ENCODE results near the gene MYRFL. TPM values are rescaled to one million over a fixed set of nuclear protein-coding genes. Genes with fewer than 3 reads are reported as not detected.
"Not testable (repeated sequence)": the region's sequence is repeated elsewhere in the genome, so short reads cannot be mapped to it uniquely, and the experiment has no call there.

MYRFL gene
- total and polyA plus RNA-seq, 9 donors, result 0.21 to 0.94 (median 0.41) TPM

DNA sequence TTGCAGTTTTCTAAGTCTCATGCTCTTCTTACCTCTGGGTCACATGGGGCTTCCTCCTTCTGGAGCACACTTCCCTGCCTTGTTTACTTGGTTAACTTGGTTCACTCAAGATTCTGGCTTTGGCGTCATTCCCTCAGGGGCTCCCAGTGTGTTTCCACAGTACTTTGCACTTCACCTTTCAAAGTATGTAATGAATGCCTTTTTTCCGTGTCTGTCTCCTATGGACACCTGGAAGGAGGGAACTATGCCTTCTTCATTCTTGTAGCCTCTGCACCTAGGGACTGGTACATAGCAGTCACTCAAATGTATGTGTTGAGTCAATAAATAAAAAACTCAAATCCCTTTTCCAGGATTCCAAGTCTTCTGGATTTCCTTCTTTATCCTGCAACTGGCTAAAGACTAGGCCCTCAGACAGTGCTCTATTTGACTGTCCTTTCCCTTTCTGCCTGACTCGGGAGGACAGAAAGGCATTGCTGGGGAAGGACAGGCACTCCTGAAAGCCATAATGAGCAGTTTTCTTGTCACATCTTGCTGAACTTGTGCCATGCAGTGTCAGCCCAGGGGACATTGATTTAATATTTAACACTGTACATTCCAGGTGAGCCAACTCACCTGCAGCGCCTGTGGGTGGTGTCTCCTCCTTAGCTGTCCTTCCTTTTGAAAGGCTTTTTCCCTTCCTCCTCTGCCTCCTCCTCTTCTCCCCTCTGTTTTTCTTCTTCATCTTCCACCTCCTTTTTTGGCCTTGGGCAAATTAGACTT is 12.8 kb downstream of the MYRFL start:
- Histone ChIP-seq H3K27ac (ENCODE audit: low read length) (no peak overlapping the region), H3K4me3 (ENCODE audit: low read length) (no peak overlapping the region), H3K4me1 (ENCODE audit: control insufficient read depth, insufficient read depth, low read length) (no peaks in the 10 kb centered on the region), H3K36me3 (ENCODE audit: control insufficient read depth, insufficient read depth, low read length) (no peaks in the 10 kb centered on the region), H3K9me3 (replicated peaks; ENCODE audit: control insufficient read depth, low read depth, low read length) (no peaks in the 10 kb centered on the region), H3K27me3 (ENCODE audit: control insufficient read depth, insufficient read depth, low read length) (no peaks in the 10 kb centered on the region)
- 78% methylated on average over 2 of the region's 4 CpGs for WGBS (ENCODE audit: insufficient coverage)
- no peak for DNase-seq

DNA sequence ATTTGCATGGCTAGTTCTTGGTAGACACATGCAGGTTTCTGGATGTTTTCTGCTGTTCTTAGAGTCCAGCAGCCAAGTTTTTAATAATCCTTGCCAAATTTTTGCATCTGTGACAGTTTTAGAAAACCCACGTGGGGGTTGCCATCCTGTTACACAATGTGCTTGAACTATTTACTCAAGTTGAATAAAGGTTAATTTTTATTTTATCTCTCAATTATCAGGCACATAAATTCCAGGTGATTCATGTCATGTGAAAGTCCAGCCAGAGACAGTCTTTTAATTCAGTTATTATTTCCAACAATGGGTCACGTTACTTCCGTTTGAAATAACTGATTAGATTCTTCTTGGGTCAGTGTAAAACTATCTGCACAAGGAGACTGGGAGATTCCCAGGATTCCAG is 15.7 kb downstream of the MYRFL start:
- Histone ChIP-seq H3K27me3 (ENCODE audit: control insufficient read depth, insufficient read depth, low read length) (no peaks in the 10 kb centered on the region), H3K36me3 (ENCODE audit: control insufficient read depth, insufficient read depth, low read length) (no peaks in the 10 kb centered on the region), H3K4me1 (ENCODE audit: control insufficient read depth, insufficient read depth, low read length) (no peaks in the 10 kb centered on the region), H3K9me3 (replicated peaks; ENCODE audit: control insufficient read depth, low read depth, low read length) (no peaks in the 10 kb centered on the region), H3K27ac (ENCODE audit: low read length) (no peak overlapping the region), H3K4me3 (ENCODE audit: low read length) (no peak overlapping the region)
- DNase-seq, result no peak
- no CpG with 5 or more reads among the region's 3 CpGs for WGBS (ENCODE audit: insufficient coverage)

DNA sequence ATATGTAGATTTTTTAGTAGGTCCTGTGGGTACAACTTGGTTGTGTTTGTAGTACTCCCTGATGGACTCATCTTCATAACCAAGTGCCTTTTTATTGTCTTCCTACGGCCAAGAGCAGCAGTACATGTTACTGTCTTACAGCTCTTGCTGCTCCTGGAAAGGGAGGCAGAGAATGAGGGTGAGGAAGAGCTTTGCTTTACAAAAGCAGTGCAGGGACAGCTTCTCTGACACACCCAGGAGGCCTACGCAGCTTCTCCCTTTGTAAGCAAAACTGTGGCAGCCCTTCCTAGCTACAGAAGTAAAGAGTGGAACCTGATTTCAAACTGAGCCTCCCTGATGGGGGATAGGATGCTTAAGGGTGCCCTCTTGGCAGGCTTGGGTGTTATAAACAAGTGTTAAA is 18.6 kb downstream of the MYRFL start:
- H3K27ac ChIP-seq (ENCODE audit: low read length), result no peak overlapping the region
- WGBS (ENCODE audit: insufficient coverage), result 40% methylated on average over 1 of the region's 2 CpGs
- DNase-seq, result no peak
- H3K9me3 ChIP-seq (replicated peaks; ENCODE audit: control insufficient read depth, low read depth, low read length), result no peaks in the 10 kb centered on the region
- no peaks in the 10 kb centered on the region for H3K36me3 ChIP-seq (ENCODE audit: control insufficient read depth, insufficient read depth, low read length)
- H3K4me3 ChIP-seq (ENCODE audit: low read length), result no peak overlapping the region
- H3K4me1 ChIP-seq (ENCODE audit: control insufficient read depth, insufficient read depth, low read length), result no peaks in the 10 kb centered on the region
- H3K27me3 ChIP-seq (ENCODE audit: control insufficient read depth, insufficient read depth, low read length), result no peaks in the 10 kb centered on the region

DNA sequence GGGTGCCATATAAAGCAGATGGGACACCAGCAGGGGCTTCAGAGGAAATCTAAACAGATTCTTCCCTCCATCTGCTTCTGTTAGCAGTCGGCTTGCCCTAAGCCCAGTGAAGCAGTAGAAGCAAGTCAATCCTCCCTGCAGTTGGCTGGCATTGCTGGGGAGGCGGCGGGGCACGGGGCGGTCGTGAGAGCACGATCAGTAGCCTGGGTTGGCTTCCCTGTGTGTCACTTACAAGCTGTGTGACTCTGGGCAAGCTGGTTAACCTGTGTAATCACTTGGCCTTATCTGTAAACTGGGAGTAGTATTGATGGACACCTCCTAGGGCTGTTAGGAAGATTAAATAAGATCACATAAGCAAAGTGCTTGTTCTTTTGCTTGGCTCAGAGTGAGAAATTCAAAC is 19.4 kb downstream of the MYRFL start:
- Histone ChIP-seq H3K9me3 (replicated peaks; ENCODE audit: control insufficient read depth, low read depth, low read length) (no peaks in the 10 kb centered on the region), H3K4me1 (ENCODE audit: control insufficient read depth, insufficient read depth, low read length) (no peaks in the 10 kb centered on the region), H3K36me3 (ENCODE audit: control insufficient read depth, insufficient read depth, low read length) (no peaks in the 10 kb centered on the region), H3K4me3 (ENCODE audit: low read length) (no peak overlapping the region), H3K27ac (ENCODE audit: low read length) (no peak overlapping the region), H3K27me3 (ENCODE audit: control insufficient read depth, insufficient read depth, low read length) (no peaks in the 10 kb centered on the region)
- 90% methylated on average over 7 of the region's 7 CpGs for WGBS (ENCODE audit: insufficient coverage)
- no peak for DNase-seq

DNA sequence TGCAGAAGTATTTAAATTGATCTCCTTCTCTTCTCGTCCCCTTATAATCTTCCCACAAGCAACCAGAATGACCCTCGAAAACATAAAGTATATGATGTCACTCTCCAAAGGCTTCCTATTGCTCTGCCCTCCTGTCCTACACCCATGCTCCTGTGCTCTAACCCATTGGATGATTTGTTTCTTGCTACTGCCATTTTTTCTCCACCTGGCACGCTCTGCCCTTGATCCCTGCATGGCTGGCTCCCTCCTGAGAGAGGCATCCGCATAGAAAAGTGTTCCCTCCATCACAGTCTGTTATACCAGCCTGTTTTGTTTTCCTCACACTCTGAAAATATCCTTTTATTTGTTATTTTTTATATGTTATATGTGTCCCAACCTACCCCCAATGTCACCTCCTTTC is 19.8 kb downstream of the MYRFL start:
- no peak for DNase-seq
- H3K9me3 ChIP-seq (replicated peaks; ENCODE audit: control insufficient read depth, low read depth, low read length), result no peaks in the 10 kb centered on the region
- 78% methylated on average over 1 of the region's 4 CpGs for WGBS (ENCODE audit: insufficient coverage)
- no peaks in the 10 kb centered on the region for H3K27me3 ChIP-seq (ENCODE audit: control insufficient read depth, insufficient read depth, low read length)
- no peaks in the 10 kb centered on the region for H3K36me3 ChIP-seq (ENCODE audit: control insufficient read depth, insufficient read depth, low read length)
- no peaks in the 10 kb centered on the region for H3K4me1 ChIP-seq (ENCODE audit: control insufficient read depth, insufficient read depth, low read length)
- no peak overlapping the region for H3K27ac ChIP-seq (ENCODE audit: low read length)
- H3K4me3 ChIP-seq (ENCODE audit: low read length), result no peak overlapping the region

DNA sequence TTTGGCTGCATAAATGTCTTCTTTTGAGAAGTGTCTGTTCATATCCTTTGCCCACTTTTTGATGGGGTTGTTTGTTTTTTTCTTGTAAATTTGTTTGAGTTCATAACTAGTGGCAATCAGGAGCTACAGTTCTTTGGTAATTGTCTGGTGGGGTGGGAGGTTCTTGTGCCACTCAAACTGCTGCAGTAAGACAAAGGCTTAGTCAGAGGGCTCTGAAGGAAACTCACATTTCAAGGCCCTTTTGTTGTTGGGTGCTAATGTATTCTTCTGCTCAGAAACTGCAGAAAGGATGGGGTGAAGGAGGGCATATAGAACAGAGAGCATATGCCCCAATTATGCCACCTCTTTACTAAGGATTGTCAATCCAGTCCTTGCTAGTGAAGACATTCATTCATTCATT is 21.9 kb downstream of the MYRFL start:
- no peaks in the 10 kb centered on the region for H3K9me3 ChIP-seq (replicated peaks; ENCODE audit: control insufficient read depth, low read depth, low read length)
- H3K4me3 ChIP-seq (ENCODE audit: low read length), result no peak overlapping the region
- no peaks in the 10 kb centered on the region for H3K36me3 ChIP-seq (ENCODE audit: control insufficient read depth, insufficient read depth, low read length)
- no peak for DNase-seq
- no peaks in the 10 kb centered on the region for H3K4me1 ChIP-seq (ENCODE audit: control insufficient read depth, insufficient read depth, low read length)
- H3K27ac ChIP-seq (ENCODE audit: low read length), result no peak overlapping the region
- no peaks in the 10 kb centered on the region for H3K27me3 ChIP-seq (ENCODE audit: control insufficient read depth, insufficient read depth, low read length)

DNA sequence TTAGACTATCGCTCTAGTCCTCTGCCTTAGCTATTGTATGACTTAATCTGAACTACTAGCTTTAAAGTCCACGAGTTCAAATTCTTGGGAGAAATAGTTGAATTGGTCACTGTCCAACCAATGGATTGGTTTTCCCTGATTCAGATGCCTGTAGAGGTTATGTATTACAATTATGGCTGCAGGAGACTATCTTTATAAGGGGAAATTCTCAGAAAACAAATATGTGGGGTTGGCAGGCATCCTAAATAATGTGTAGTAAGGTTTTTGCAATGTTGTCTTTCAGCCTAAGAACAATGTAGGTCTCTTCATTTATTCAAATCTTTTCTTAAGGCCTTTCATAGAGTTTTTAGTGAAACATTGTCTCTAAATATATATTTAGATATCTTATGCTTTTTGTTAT is 26.9 kb downstream of the MYRFL start:
- Histone ChIP-seq H3K9me3 (replicated peaks; ENCODE audit: control insufficient read depth, low read depth, low read length) (peaks cover 3% of the 10 kb centered on the region), H3K27ac (ENCODE audit: low read length) (no peak overlapping the region), H3K27me3 (ENCODE audit: control insufficient read depth, insufficient read depth, low read length) (no peaks in the 10 kb centered on the region), H3K4me1 (ENCODE audit: control insufficient read depth, insufficient read depth, low read length) (no peaks in the 10 kb centered on the region), H3K36me3 (ENCODE audit: control insufficient read depth, insufficient read depth, low read length) (no peaks in the 10 kb centered on the region), H3K4me3 (ENCODE audit: low read length) (no peak overlapping the region)
- DNase-seq, result no peak
- WGBS (ENCODE audit: insufficient coverage), result no CpG with 5 or more reads among the region's 2 CpGs

DNA sequence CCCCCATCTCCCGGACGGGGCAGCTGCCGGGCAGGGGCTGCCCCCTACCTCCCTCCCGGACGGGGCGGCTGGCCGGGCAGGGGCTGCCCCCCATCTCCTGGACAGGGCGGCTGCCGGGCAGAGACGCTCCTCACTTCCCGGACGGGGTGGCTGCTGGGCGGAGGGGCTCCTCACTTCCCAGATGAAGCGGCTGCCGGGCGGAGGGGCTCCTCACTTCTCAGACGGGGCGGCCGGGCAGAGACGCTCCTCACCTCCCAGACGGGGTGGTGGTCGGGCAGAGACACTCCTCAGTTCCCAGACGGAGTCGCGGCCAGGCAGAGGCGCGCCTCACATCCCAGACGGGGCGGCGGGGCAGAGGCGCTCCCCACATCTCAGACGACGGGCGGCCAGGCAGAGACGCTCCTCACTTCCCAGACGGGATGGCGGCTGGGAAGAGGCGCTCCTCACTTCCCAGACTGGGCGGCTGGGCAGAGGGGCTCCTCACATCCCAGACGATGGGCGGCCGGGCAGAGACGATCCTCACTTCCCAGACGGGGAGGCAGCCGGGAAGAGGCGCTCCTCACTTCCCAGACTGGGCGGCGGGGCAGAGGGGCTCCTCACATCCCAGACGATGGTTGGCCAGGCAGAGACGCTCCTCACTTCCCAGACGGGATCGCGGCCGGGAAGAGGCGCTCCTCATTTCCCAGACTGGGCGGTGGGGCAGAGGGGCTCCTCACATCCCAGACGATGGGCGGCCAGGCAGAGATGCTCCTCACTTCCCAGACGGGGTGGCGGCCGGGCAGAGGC is 28.3 kb downstream of the MYRFL start:
- 97% methylated on average over 46 of the region's 61 CpGs for WGBS (ENCODE audit: insufficient coverage)
- not testable (repeated sequence) for H3K9me3 ChIP-seq (replicated peaks; ENCODE audit: control insufficient read depth, low read depth, low read length); H3K27me3 ChIP-seq (ENCODE audit: control insufficient read depth, insufficient read depth, low read length); H3K36me3 ChIP-seq (ENCODE audit: control insufficient read depth, insufficient read depth, low read length); H3K4me3 ChIP-seq (ENCODE audit: low read length); H3K4me1 ChIP-seq (ENCODE audit: control insufficient read depth, insufficient read depth, low read length); H3K27ac ChIP-seq (ENCODE audit: low read length); DNase-seq

DNA sequence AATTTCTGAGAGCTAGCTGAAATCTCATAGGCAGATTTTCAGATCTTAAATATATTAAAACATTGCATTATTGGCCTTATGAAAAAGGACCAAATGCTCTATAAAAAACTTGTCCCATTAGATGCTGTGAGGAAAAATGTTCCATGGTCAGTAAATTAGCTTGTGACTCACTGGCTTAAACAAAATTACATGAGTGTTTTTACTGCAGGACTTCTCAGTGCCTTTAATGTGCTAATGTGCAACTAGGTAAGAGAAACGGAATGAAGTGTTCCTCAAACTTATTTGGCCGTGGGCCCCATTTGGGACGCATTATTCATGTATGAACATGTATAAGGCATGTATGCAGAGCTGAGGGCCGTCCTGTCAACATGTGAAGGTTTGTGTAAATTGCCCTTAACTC is 41.7 kb downstream of the MYRFL start:
- Histone ChIP-seq H3K9me3 (replicated peaks; ENCODE audit: control insufficient read depth, low read depth, low read length) (no peaks in the 10 kb centered on the region), H3K27ac (ENCODE audit: low read length) (no peak overlapping the region), H3K4me3 (ENCODE audit: low read length) (no peak overlapping the region), H3K4me1 (ENCODE audit: control insufficient read depth, insufficient read depth, low read length) (no peaks in the 10 kb centered on the region), H3K36me3 (ENCODE audit: control insufficient read depth, insufficient read depth, low read length) (no peaks in the 10 kb centered on the region), H3K27me3 (ENCODE audit: control insufficient read depth, insufficient read depth, low read length) (no peaks in the 10 kb centered on the region)
- 92% methylated on average over 2 of the region's 4 CpGs for WGBS (ENCODE audit: insufficient coverage)
- no peak for DNase-seq

DNA sequence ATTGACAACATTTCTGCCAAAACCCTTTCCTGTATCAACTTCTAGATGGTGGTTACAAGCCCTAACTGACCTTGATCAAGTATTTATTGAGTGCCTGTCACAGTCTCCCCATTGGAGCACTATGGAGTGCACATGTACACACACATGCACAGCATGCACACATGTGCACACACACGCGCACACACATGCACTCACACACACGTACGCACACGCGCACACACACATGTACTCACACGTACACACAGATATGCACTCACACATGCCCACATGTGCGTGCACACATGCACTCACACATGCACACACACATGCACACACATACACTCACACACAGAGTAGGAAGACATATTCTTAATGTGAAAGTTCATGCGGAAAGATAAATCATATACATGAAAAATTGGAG is 43.7 kb downstream of the MYRFL start:
- H3K27ac ChIP-seq (ENCODE audit: low read length), result no peak overlapping the region
- no peaks in the 10 kb centered on the region for H3K27me3 ChIP-seq (ENCODE audit: control insufficient read depth, insufficient read depth, low read length)
- WGBS (ENCODE audit: insufficient coverage), result 87% methylated on average over 7 of the region's 9 CpGs
- no peak overlapping the region for H3K4me3 ChIP-seq (ENCODE audit: low read length)
- no peaks in the 10 kb centered on the region for H3K9me3 ChIP-seq (replicated peaks; ENCODE audit: control insufficient read depth, low read depth, low read length)
- no peaks in the 10 kb centered on the region for H3K36me3 ChIP-seq (ENCODE audit: control insufficient read depth, insufficient read depth, low read length)
- no peaks in the 10 kb centered on the region for H3K4me1 ChIP-seq (ENCODE audit: control insufficient read depth, insufficient read depth, low read length)
- no peak for DNase-seq
